GM12878 (cell line): ENCODE data around the gene GABRB2.

ENCODE experiments used
- JUNB ChIP-seq: IDR thresholded peaks from 2 replicates; pipeline ENCODE4 v1.6.1; 2016; ENCODE audit warnings: antibody characterized with exemption, mild to moderate bottlenecking
- POLR2A ChIP-seq: IDR thresholded peaks from 2 replicates; pipeline ENCODE4 v1.6.1; 2011; ENCODE audit warnings: low read depth, mild to moderate bottlenecking, low read length
- TF ChIP-seq, protein P1 (sequence below): fragments of 450-650 bp; IDR thresholded peaks from 2 replicates; pipeline ENCODE4 v1.6.1; 2014; ENCODE audit warnings: mild to moderate bottlenecking

DNA sequence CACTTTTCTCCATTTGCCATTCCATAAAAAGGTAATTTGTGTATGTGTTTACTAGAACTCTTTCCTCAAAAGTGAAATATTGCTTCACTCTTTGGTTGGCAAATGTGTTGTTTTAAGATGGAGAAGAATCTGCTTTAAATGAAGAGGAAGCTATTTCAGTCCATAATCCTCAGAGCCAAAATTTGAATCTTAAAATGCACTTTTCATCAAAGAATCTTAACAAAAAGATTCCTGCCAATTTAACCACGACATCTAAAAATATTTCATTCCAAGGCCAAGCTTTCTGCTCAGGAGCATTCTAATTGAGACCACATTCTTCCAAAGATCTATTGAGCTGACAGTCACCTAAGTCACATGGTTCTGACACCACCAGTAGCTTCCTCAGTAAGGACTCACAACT is 7.5 kb downstream of the GABRB2 start:
- no peak for TF ChIP-seq JUNB
- no peak for TF ChIP-seq POLR2A
- TF ChIP-seq, protein P1, sequence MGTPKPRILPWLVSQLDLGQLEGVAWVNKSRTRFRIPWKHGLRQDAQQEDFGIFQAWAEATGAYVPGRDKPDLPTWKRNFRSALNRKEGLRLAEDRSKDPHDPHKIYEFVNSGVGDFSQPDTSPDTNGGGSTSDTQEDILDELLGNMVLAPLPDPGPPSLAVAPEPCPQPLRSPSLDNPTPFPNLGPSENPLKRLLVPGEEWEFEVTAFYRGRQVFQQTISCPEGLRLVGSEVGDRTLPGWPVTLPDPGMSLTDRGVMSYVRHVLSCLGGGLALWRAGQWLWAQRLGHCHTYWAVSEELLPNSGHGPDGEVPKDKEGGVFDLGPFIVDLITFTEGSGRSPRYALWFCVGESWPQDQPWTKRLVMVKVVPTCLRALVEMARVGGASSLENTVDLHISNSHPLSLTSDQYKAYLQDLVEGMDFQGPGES = no peak
